HepG2 (cell line): ENCODE measurements around the gene B4GALT2. TPM values are rescaled to one million over a fixed set of nuclear protein-coding genes. Genes with fewer than 3 reads are reported as not detected.

ENCODE experiments used
- AHR ChIP-seq: IDR thresholded peaks from 2 replicates; pipeline ENCODE4 v1.6.1; 2018; ENCODE audit warnings: missing genetic modification reagents, missing compliant biosample characterization
- BCLAF1 ChIP-seq: fragments of 450-650 bp; IDR thresholded peaks from 2 replicates; pipeline ENCODE4 v1.6.1; 2017; ENCODE audit warnings: mild to moderate bottlenecking
- FOSL2 ChIP-seq: sonication (generic); formaldehyde crosslinking; IDR thresholded peaks from 2 replicates; pipeline ENCODE4 v1.4.0; 2020; ENCODE audit warnings: missing genetic modification reagents
- IRF9 ChIP-seq: sonication (generic); formaldehyde crosslinking; IDR thresholded peaks from 2 replicates; pipeline ENCODE4 v1.8.0; 2022; ENCODE audit warnings: missing genetic modification reagents, mild to moderate bottlenecking, borderline replicate concordance
- KDM2A ChIP-seq: sonication (generic); formaldehyde crosslinking; IDR thresholded peaks from 2 replicates; pipeline ENCODE4 v1.4.0; 2020; ENCODE audit warnings: low read depth, missing genetic modification reagents, borderline replicate concordance
- KDM5A ChIP-seq: fragments of 200-600 bp; sonication (generic); IDR thresholded peaks from 2 replicates; pipeline ENCODE4 v1.7.0; 2018; ENCODE audit warnings: antibody characterized with exemption, mild to moderate bottlenecking, low read length, borderline replicate concordance
- LCORL ChIP-seq, 2 experiments: fragments of 450-650 bp in 1 of 2; sonication (generic) in 1 of 2; formaldehyde crosslinking in 1 of 2; IDR thresholded peaks; 2 replicates each; pipeline versions ENCODE4 v1.5.0 to v1.6.1; 2017 to 2020; ENCODE audit warnings: antibody characterized with exemption in 1 of 2, missing genetic modification reagents in 1 of 2
- NONO ChIP-seq, 2 experiments: fragments of 450-650 bp in 1 of 2; sonication (generic) in 1 of 2; formaldehyde crosslinking in 1 of 2; IDR thresholded peaks in 1 of 2; conservative IDR thresholded peaks in 1 of 2; 2 replicates each; pipeline versions ENCODE4 v1.6.1 to v1.8.0; 2017 to 2022; ENCODE audit warnings: mild to moderate bottlenecking in 1 of 2, missing genetic modification reagents in 1 of 2, moderate library complexity in 1 of 2
- PHF5A ChIP-seq: IDR thresholded peaks from one replicate; pipeline ENCODE4 v1.6.1; 2018; ENCODE audit warnings: low read depth, missing genetic modification reagents; ENCODE audit not compliant: unreplicated experiment
- SOX13 ChIP-seq, 3 experiments: fragments of 450-650 bp in 1 of 3; sonication (generic) in 1 of 3; formaldehyde crosslinking in 1 of 3; IDR thresholded peaks in 2 of 3; conservative IDR thresholded peaks in 1 of 3; 2 replicates each; pipeline versions ENCODE4 v1.5.0 to v1.6.1; 2016 to 2020; ENCODE audit warnings: antibody characterized with exemption in 1 of 3, mild to moderate bottlenecking in 1 of 3, missing compliant biosample characterization in 1 of 3, missing genetic modification reagents in 1 of 3, moderate library complexity in 1 of 3
- SOX6 ChIP-seq, 2 experiments: fragments of 450-650 bp in 1 of 2; sonication (generic) in 1 of 2; formaldehyde crosslinking in 1 of 2; IDR thresholded peaks; 2 replicates each; pipeline versions ENCODE4 v1.4.0 to v1.6.1; 2017 to 2020; ENCODE audit warnings: antibody characterized with exemption in 1 of 2, mild to moderate bottlenecking in 1 of 2, missing genetic modification reagents in 1 of 2
- ZBTB49 ChIP-seq: sonication (generic); formaldehyde crosslinking; IDR thresholded peaks from 2 replicates; pipeline ENCODE4 v1.4.0; 2020; ENCODE audit warnings: missing genetic modification reagents, borderline replicate concordance
- ZNF143 ChIP-seq: sonication (generic); formaldehyde crosslinking; IDR thresholded peaks from 2 replicates; pipeline ENCODE4 v1.4.0; 2020; ENCODE audit warnings: missing genetic modification reagents
- ZNF280B ChIP-seq: sonication (generic); formaldehyde crosslinking; IDR thresholded peaks from 2 replicates; pipeline ENCODE4 v1.5.0; 2020; ENCODE audit warnings: missing genetic modification reagents, mild to moderate bottlenecking, borderline replicate concordance
- ZNF343 ChIP-seq: sonication (generic); formaldehyde crosslinking; IDR thresholded peaks from 2 replicates; pipeline ENCODE4 v1.4.0; 2020; ENCODE audit warnings: mild to moderate bottlenecking, missing genetic modification reagents
- ZNF496 ChIP-seq: sonication (generic); formaldehyde crosslinking; IDR thresholded peaks from 2 replicates; pipeline ENCODE4 v1.8.1; 2023; ENCODE audit warnings: mild to moderate bottlenecking, moderate library complexity, missing genetic modification reagents; ENCODE audit not compliant: insufficient replicate concordance
- ZNF576 ChIP-seq: sonication (generic); formaldehyde crosslinking; IDR thresholded peaks from 2 replicates; pipeline ENCODE4 v1.4.0; 2020; ENCODE audit warnings: mild to moderate bottlenecking, missing genetic modification reagents
- ZNF607 ChIP-seq: sonication (generic); formaldehyde crosslinking; IDR thresholded peaks from 2 replicates; pipeline ENCODE4 v1.5.1; 2020; ENCODE audit warnings: missing genetic modification reagents, mild to moderate bottlenecking, borderline replicate concordance
- ZNF772 ChIP-seq: sonication (generic); formaldehyde crosslinking; IDR thresholded peaks from 2 replicates; pipeline ENCODE4 v1.5.0; 2020; ENCODE audit warnings: mild to moderate bottlenecking, missing genetic modification reagents
- polyA plus RNA-seq, 8 experiments: library from polyadenylated mRNA; depleted of rRNA in 3 of 8; stranded (reverse) in 7 of 8; unstranded in 1 of 8; fragments of >200 nt; fragmentation: Illumina TruSeq in 4 of 8; extraction: Trizol in 4 of 8; gene quantifications; 2 replicates each; pipeline versions ENCODE4 v1.2.1 to v1.2.3, GENCODE V29; 2011 to 2016; ENCODE audit warnings: low read depth in 4 of 8, missing spikeins in 1 of 8, mixed read lengths in 1 of 8; ENCODE audit not compliant: insufficient read depth in 1 of 8
- total RNA-seq, 5 experiments: library from RNA; depleted of rRNA; stranded (reverse); fragments of >200 nt; fragmentation: Illumina TruSeq; extraction: Trizol; gene quantifications; 2 replicates each; pipeline ENCODE4 v1.2.3, GENCODE V29; 2016; ENCODE audit warnings: low read depth in 1 of 5

The B4GALT2 gene
- total and polyA plus RNA-seq, 2 of the 13 experiments (the other 11 are each of a cell fraction or from before 2014, with no cell fraction given), result 41.9 to 78.0 TPM

GRCh38 chr1:43936431-43937151, 42.4 kb upstream of the B4GALT2 start (continued):
- TF ChIP-seq ZNF280B (CRISPR knock-in tag), result no peak; the same call in 1 of the 2 replicates
- no peak for TF ChIP-seq ZNF576
- TF ChIP-seq KDM5A, result no peak
- TF ChIP-seq ZNF496 (CRISPR knock-in tag), result no peak
- TF ChIP-seq BCLAF1, result no peak
- no peak for TF ChIP-seq SOX6 (IDR thresholded peaks at IDR 0.05)
- TF ChIP-seq SOX6 (CRISPR knock-in tag; IDR thresholded peaks at IDR 0.05), result no peak
- no peak for TF ChIP-seq NONO (IDR thresholded peaks at IDR 0.05)
- peak; percentile 65; the same call in 1 of the 2 replicates for TF ChIP-seq NONO (CRISPR knock-in tag; conservative IDR thresholded peaks at IDR 0.05)
- TF ChIP-seq FOSL2 (CRISPR knock-in tag), result no peak
- TF ChIP-seq LCORL (IDR thresholded peaks at IDR 0.05), result no peak
- TF ChIP-seq LCORL (CRISPR knock-in tag; IDR thresholded peaks at IDR 0.05), result no peak
- TF ChIP-seq IRF9, result no peak
- no peak for TF ChIP-seq ZNF772 (CRISPR knock-in tag)
- TF ChIP-seq ZBTB49 (CRISPR knock-in tag), result no peak
- no peak for TF ChIP-seq ZNF343 (CRISPR knock-in tag)
- TF ChIP-seq AHR (CRISPR knock-in tag), result peak; percentile 68; the same call in 1 of the 2 replicates
- no peak for TF ChIP-seq ZNF607 (CRISPR knock-in tag)
- no peak for TF ChIP-seq PHF5A (CRISPR knock-in tag)
- 0 out of 2 replicates have a peak, but pooled peaks have one; percentile 16 for TF ChIP-seq ZNF143 (CRISPR knock-in tag)
- no peak for TF ChIP-seq SOX13 (IDR thresholded peaks at IDR 0.05)
- TF ChIP-seq SOX13 (CRISPR knock-in tag; conservative IDR thresholded peaks at IDR 0.05 in 1 of 2, IDR thresholded peaks at IDR 0.05 in 1 of 2), result no peak
- peak; percentile 71; the same call in 1 of the 2 replicates for TF ChIP-seq KDM2A
